Forelimb muscle (tissue), 1 donor: ENCODE data around the gene SPNS1. TPM values are rescaled to one million over a fixed set of nuclear protein-coding genes. Genes with fewer than 3 reads are reported as not detected.
"Not testable (repeated sequence)": the region's sequence is repeated elsewhere in the genome, so short reads cannot be mapped to it uniquely, and the experiment has no call there.

Experiments used
- DNase-seq: peaks from one replicate; pipeline ENCODE4 v3.0.0-alpha.2; 2013; ENCODE audit warnings: low read depth
- polyA plus RNA-seq: library from polyadenylated mRNA; unstranded; fragments of 120-200 nt; gene quantifications from one replicate; pipeline ENCODE4 v1.2.1, GENCODE V29; 2013; ENCODE audit not compliant: insufficient read length

Gene SPNS1
- 23.8 TPM for polyA plus RNA-seq

GRCh38 chr16:28974437-28975157 lies at the start of gene SPNS1:
Gene SPNS1 (plus strand): TSS chr16:28974778. CDS start chr16:28975152, 374 bp downstream.
- DNase-seq: peak; percentile 93

- DNase-seq: peak; percentile 69
These were observed 49.0 kb upstream of the SPNS1 start for GRCh38 chr16:28925386-28926228.

- DNase-seq: not testable (repeated sequence)
These were observed 48.3 kb upstream of the SPNS1 start for GRCh38 chr16:28926284-28926683.

- no peak for DNase-seq
These were observed 46.8 kb upstream of the SPNS1 start for GRCh38 chr16:28927815-28928214.

- no peak for DNase-seq
These were observed 44.4 kb upstream of the SPNS1 start for GRCh38 chr16:28930203-28930602.

- no peak for DNase-seq
These were observed 43.9 kb upstream of the SPNS1 start for GRCh38 chr16:28930652-28931051.

GRCh38 chr16:28931801-28932225 lies 42.8 kb upstream of the SPNS1 start, which contains the start of gene CD19:
Gene CD19 (plus strand): TSS chr16:28931971. CDS start chr16:28932001, 30 bp downstream.
- no peak for DNase-seq

GRCh38 chr16:28932339-28933141 lies 42.0 kb upstream of the SPNS1 start:
- no peak for DNase-seq

GRCh38 chr16:28933171-28933570 lies 41.4 kb upstream of the SPNS1 start:
- DNase-seq: no peak

GRCh38 chr16:28935346-28935745 lies 39.2 kb upstream of the SPNS1 start:
- no peak for DNase-seq

GRCh38 chr16:28935924-28936783 lies 38.4 kb upstream of the SPNS1 start:
- DNase-seq: peak; percentile 32

- no peak for DNase-seq
These were observed 37.8 kb upstream of the SPNS1 start for GRCh38 chr16:28936784-28937155.

GRCh38 chr16:28937222-28937876 lies 37.2 kb upstream of the SPNS1 start:
- no peak for DNase-seq

- no peak for DNase-seq
These were observed 35.9 kb upstream of the SPNS1 start for GRCh38 chr16:28938721-28939120.

- DNase-seq: not testable (repeated sequence)
These were observed 34.8 kb upstream of the SPNS1 start for GRCh38 chr16:28939825-28940224.

- DNase-seq: no peak
These were observed 31.3 kb upstream of the SPNS1 start for GRCh38 chr16:28943281-28943680.

- DNase-seq: no peak
These were observed 27.9 kb upstream of the SPNS1 start for GRCh38 chr16:28946681-28947080.

- DNase-seq: peak; percentile 100
These were observed 23.7 kb upstream of the SPNS1 start, which contains the start of gene NFATC2IP for GRCh38 chr16:28950648-28951409. Gene NFATC2IP (plus strand): TSS chr16:28950937. CDS start chr16:28951012, 75 bp downstream.

GRCh38 chr16:28951410-28951943 lies 23.1 kb upstream of the SPNS1 start:
- no peak for DNase-seq
